ENCODE measurements around the gene THAP6.
"Not testable (repeated sequence)": the region's sequence is repeated elsewhere in the genome, so short reads cannot be mapped to it uniquely, and the experiment has no call there.

THAP6 gene

GRCh38 chr4:75525910-75526309 lies 11.6 kb downstream of the THAP6 start:
- no peak for DNase-seq (ENCODE audit: low read depth)

DNA sequence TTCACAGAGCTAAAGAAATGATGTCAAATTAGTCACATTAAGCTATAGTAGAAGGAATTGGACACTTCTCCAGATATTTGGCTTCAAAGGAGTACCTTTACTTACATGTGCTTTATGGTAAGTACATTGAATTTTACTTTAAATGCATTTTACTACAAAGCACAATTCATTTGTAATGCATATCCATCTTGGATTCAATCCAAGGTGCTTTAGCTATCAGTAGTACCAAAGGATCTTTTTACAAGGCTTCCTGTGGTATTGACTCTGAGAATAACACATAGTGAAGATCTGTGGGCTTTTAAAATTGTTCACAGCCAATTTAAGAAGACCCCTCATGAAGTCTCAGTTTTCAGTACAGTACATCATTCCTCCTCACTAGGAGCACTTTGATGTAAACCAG lies 13.2 kb downstream of the THAP6 start:
- DNase-seq (ENCODE audit: low read depth), result no peak

DNA sequence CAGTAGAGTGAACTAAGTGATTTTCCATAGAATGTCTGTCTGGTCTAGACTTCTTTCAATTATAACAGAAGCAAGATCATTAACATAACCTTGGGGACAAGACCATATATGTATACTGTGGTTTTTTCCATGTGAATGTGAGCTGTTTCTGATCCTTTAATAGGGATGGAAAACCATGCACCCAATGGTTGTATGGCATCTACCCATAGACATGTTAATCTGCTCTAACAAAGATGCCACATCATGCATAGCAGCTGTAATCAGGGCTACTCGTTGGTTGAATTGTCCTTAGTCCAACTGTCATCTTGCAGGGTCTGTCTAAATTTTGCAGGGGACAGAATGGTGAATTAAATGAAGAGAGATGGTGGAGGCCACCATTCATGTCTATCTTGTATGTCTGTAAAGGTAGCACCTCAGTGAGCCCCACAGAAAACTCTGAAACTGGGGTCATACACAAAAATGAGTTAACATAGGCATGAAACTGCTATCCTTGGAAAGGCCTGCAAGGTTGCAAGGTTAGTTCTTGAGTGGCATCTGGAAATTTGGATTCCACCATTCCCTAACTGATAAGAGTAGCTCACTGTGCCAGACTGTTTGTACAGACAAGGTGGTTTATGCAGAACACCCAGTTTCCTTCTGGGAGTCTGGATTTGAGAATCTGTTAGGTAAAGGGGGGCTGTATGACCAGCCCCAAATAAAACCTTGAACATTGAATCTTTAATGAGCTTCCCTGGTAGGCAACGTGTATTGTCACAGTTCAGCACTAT lies 16.5 kb downstream of the THAP6 start:
- no peak for DNase-seq (ENCODE audit: low read depth)

DNA sequence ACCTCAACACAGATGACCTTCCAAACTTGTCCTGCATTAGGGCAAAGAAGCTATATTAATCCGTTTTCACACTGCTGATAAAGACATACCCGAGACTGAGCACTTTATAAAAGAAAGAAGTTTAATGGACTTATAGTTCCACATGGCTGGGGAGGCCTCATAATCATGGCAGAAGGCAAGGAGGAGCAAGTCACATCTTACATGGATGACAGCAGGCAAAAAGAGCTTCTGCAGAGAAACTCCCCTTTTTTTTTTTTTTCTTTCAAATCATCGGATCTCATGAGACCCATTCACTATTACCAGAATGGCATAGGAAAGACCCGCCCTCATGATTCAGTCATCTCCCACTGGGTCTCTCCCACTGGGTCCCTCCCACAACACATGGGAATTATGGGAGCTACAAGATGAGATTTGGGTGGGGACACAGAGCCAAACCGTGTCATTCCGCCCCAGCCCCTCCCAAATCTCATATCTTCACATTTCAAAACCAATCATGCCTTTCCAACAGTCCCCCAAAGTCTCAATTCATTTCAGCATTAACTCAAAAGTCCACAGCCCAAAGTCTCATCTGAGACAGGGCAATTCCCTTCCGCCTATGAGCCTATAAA lies 17.4 kb downstream of the THAP6 start:
- not testable (repeated sequence) for DNase-seq (ENCODE audit: low read depth)

GRCh38 chr4:75533339-75533887 lies 19.1 kb downstream of the THAP6 start:
- not testable (repeated sequence) for DNase-seq (ENCODE audit: low read depth)

- not testable (repeated sequence) for DNase-seq (ENCODE audit: low read depth)
These were observed 19.7 kb downstream of the THAP6 start for GRCh38 chr4:75533926-75534325.

GRCh38 chr4:75537308-75537707 lies 23.0 kb downstream of the THAP6 start:
- DNase-seq (ENCODE audit: low read depth), result not testable (repeated sequence)

- no peak for DNase-seq (ENCODE audit: low read depth)
These were observed 28.6 kb downstream of the THAP6 start for GRCh38 chr4:75542824-75543223.

DNA sequence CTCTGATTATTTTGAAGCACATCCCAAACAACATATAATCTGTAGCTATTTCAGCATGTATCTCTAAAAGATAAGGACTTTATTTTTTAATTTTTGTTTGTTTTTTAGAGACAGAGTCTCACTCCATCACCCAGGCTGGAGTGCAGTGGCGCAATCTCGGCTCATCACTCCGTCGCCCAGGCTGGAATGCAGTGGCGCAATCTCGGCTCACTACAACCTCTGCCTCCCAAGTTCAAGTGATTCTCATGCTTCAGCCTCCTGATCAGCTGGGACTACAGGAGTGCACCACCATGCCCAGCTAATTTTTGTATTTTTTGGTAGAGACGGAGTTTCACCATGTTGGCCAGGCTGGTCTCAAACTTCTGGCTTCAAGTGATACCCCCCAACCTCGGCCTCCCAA lies 29.9 kb downstream of the THAP6 start:
- DNase-seq (ENCODE audit: low read depth), result not testable (repeated sequence)

DNA sequence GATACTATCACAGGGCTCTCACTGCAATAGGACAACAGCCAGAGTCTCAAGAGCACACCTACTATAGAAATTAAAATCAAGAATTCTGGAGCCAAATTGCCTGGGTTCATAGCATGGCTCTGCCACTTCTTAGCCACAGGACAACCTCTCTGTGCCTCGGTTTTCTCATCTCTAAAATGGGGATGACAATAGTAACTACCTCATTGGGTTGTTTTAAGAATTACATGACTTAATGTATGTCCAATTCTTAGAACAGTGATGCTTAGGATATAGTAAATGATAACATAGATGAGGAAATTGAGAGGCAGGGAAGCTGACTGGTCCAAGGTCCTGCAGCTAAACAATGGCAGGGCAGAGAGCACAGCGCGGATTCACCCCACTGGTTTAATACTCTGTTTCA lies 30.6 kb downstream of the THAP6 start:
- no peak for DNase-seq (ENCODE audit: low read depth)

DNA sequence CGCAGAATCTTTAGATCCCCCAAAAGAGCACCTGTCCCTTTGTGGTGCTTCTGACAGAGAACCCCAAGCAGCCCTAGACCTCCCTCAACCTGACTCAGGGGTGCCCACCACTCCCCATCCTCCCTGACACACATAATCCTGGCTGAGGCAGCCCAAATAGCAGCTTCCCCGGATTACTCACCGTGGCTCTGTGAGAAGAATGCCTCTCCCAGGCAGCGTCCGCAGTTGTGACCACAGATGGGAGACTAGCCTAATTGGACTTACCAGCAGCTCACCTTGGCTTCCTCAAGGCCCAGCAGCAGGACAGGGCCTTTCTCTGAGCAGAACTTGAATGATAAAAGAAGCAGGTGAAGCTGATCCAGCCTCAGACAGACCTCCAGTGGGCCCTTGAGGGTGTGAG lies 31.3 kb downstream of the THAP6 start:
- DNase-seq (ENCODE audit: low read depth), result no peak

GRCh38 chr4:75547647-75548387 lies 33.5 kb downstream of the THAP6 start:
- no peak for DNase-seq (ENCODE audit: low read depth)

GRCh38 chr4:75549019-75549418 lies 34.7 kb downstream of the THAP6 start:
- no peak for DNase-seq (ENCODE audit: low read depth)

GRCh38 chr4:75552452-75552851 lies 38.2 kb downstream of the THAP6 start:
- DNase-seq (ENCODE audit: low read depth), result no peak

DNA sequence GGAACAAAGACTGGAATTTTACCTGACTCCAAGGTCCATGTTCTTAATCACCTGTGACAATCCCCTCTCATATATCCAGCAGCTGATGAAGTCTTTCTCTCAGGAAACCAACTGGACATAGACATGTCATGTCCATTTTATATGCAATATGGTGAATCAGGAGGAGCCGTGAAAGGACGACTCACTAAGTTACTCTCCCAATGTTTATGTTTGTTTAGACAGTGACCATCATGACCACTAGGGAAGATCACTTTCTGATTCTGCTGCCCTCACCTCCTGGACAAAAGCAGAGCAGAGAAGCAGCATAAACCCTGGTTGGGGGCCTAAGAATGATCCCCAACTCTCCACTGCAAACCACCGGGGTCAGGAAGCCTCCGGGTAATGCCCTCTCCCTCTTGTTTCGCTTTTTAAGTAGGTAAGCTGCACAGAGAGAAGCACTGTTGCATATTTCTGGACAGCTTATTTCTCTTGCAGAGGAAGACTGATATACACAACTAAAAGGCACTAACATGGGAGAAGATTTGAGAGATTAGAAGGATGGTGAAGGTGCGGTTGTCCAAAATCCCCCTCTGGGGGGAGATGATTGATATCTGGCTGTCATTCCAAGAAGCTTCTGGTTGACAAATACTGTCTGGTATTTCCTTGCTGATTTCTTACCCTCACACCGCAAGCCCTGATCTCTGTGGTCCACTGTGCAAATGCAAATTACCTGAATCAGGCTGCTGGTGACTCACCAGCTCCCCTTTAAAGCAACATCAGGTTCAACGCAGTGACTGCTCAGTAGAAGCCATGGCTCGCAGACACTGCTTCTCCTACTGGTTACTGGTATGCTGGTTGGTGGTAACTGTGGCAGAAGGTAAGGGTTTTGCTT lies 41.3 kb downstream of the THAP6 start, which contains the start of gene ODAPH:
ODAPH (plus strand) TSS at position 773 of the 871 bp plus-strand sequence; CDS start at position 790, 17 bp downstream.
- no peak for DNase-seq (ENCODE audit: low read depth)

- DNase-seq (ENCODE audit: low read depth), result no peak
These were observed 43.4 kb downstream of the THAP6 start for GRCh38 chr4:75557696-75558095.

DNA sequence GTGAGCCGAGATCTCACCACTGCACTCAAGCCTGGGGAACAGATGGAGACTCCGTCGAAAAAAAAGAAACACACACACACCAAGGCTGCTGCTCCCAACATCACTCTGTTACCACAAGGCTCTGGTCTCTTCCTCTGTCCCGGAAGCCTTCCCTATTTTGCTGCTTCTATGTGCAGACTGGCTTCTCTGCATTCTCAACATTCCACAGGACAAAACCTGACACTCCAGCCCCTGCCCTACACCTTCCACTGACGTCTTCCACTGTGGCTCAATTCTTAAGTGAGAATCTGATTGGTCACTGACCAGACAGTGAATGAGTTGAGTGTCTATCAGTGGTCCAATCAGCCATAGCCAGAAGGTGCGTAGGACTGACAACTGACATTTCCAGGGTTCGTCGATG lies 47.5 kb downstream of the THAP6 start:
- no peak for DNase-seq (ENCODE audit: low read depth)

DNA sequence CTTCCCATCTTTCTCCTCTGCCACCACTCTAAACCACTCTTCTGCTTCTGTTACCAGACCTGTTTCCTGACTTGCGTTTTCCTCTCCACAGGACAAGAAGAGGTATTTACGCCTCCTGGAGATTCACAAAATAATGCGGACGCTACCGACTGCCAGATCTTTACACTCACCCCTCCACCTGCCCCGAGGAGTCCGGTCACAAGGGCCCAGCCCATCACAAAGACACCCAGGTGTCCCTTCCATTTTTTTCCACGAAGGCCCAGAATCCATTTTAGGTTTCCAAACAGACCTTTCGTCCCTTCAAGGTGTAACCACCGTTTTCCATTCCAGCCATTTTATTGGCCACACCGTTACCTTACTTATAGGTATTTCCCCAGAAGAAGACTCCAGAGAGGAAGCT lies 49.8 kb downstream of the THAP6 start:
- no peak for DNase-seq (ENCODE audit: low read depth)

- no peak for DNase-seq (ENCODE audit: low read depth)
These were observed 51.2 kb downstream of the THAP6 start for GRCh38 chr4:75565481-75565880.

DNA sequence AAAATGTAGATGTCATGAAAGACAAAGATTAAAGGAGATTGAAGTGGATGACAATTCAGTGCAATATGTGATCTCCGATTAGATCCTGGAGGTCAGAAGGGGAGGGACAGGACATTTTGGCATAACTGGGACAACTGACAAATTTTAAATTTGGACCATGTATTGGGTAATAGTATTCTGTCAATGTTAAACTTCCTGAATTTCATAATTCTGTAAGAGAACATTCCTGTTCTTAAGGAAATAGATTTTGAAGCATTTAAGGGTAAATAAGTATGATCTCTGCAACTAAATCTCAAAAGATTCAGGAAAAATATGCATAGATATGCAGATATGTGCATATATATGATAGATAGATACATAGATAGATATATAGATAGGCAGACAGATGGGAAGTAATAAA lies 52.6 kb downstream of the THAP6 start:
- DNase-seq (ENCODE audit: low read depth), result no peak

DNA sequence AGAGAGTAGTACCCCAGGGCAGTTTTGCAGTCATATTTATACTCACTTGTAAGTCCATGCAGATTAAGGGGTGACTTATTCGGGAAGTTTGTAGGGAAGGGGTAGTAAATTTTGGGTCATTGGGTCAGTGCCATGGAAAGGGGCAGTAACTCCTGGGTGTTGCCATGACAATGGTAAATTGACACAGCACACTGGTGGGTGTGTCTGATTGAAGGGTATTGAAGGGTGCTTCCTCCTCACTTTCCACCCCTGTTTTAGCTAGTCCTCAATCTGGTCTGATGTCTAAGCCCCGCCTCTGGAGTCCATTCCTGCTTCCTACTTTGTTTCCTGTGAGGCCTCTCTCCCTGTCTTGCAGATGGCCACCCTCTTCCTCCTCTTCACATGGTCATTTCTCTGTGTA lies 53.5 kb downstream of the THAP6 start:
- DNase-seq (ENCODE audit: low read depth), result no peak
